Neural progenitor cell (in vitro differentiated cells): ENCODE results near the gene CDC42BPA. TPM values are rescaled to one million over a fixed set of nuclear protein-coding genes. Genes with fewer than 3 reads are reported as not detected.

ENCODE experiments used
- DNase-seq: peaks from one replicate; pipeline ENCODE4 v3.0.0-alpha.2; 2016; ENCODE audit warnings: low spot score
- H2AFZ ChIP-seq: fragments of 200-600 bp; sonication (generic); replicated peaks from 2 replicates; pipeline ENCODE4 v1.6.1; 2016; ENCODE audit warnings: antibody characterized with exemption
- H3F3A ChIP-seq: fragments of 200-600 bp; sonication (generic); 2 replicates; pipeline ENCODE4 v1.6.1; 2016; ENCODE audit warnings: antibody characterized with exemption, low read depth
- H3K27ac ChIP-seq: fragments of 200-600 bp; sonication (generic); 2 replicates; pipeline ENCODE4 v1.5.1; 2016; ENCODE audit warnings: mild to moderate bottlenecking
- H3K27me3 ChIP-seq: fragments of 200-600 bp; sonication (generic); 2 replicates; pipeline ENCODE4 v1.6.1; 2016; ENCODE audit warnings: mild to moderate bottlenecking, moderate library complexity
- H3K36me3 ChIP-seq: fragments of 200-600 bp; sonication (generic); 2 replicates; pipeline ENCODE4 v1.5.1; 2016
- H3K4me1 ChIP-seq: fragments of 200-600 bp; sonication (generic); 2 replicates; pipeline ENCODE4 v1.6.1; 2016; ENCODE audit warnings: mixed run types
- H3K4me2 ChIP-seq: fragments of 200-600 bp; sonication (generic); 2 replicates; pipeline ENCODE4 v1.6.1; 2016
- H3K4me3 ChIP-seq: fragments of 200-600 bp; sonication (generic); 2 replicates; pipeline ENCODE4 v1.5.1; 2016
- H3K79me2 ChIP-seq: fragments of 200-600 bp; sonication (generic); 2 replicates; pipeline ENCODE4 v1.6.1; 2016; ENCODE audit warnings: low read depth
- H3K9ac ChIP-seq: fragments of 200-600 bp; sonication (generic); 2 replicates; pipeline ENCODE4 v1.6.1; 2016
- H3K9me3 ChIP-seq: fragments of 200-600 bp; sonication (generic); 2 replicates; pipeline ENCODE4 v1.5.1; 2016; ENCODE audit warnings: low read depth
- H4K20me1 ChIP-seq: fragments of 200-600 bp; sonication (generic); 2 replicates; pipeline ENCODE4 v1.6.1; 2016; ENCODE audit warnings: low read depth
- H3K27ac Mint-ChIP-seq: 3 replicates; pipeline ENCODE4 v1.8.0; 2021; ENCODE audit warnings: mixed read lengths
- H3K27me3 Mint-ChIP-seq: 2 replicates; pipeline ENCODE4 v1.8.0; 2022; ENCODE audit warnings: low read depth, mild to moderate bottlenecking, inconsistent platforms, moderate library complexity, mixed read lengths; ENCODE audit not compliant: insufficient read depth
- H3K36me3 Mint-ChIP-seq: 3 replicates; pipeline ENCODE4 v1.8.0; 2021; ENCODE audit warnings: mixed read lengths
- H3K4me1 Mint-ChIP-seq: 3 replicates; pipeline ENCODE4 v1.8.0; 2021; ENCODE audit warnings: mixed read lengths
- H3K4me3 Mint-ChIP-seq: 3 replicates; pipeline ENCODE4 v1.8.0; 2021; ENCODE audit warnings: mild to moderate bottlenecking, moderate library complexity, mixed read lengths
- H3K9me3 Mint-ChIP-seq: 3 replicates; pipeline ENCODE4 v1.8.0; 2020; ENCODE audit warnings: mixed read lengths
- EZH2 ChIP-seq: fragments of 200-600 bp; sonication (generic); IDR thresholded peaks from 2 replicates; pipeline ENCODE4 v1.6.1; 2017; ENCODE audit warnings: antibody characterized with exemption, mild to moderate bottlenecking, moderate library complexity
- EZH2phosphoT487 ChIP-seq: fragments of 200-600 bp; sonication (generic); IDR thresholded peaks from 2 replicates; pipeline ENCODE4 v1.6.1; 2017; ENCODE audit warnings: antibody characterized with exemption
- total RNA-seq: library from RNA; depleted of rRNA; stranded (reverse); fragments of >200 nt; gene quantifications from 2 replicates; pipeline ENCODE4 v1.2.3, GENCODE V29; 2015; ENCODE audit warnings: low replicate concordance
- TF ChIP-seq, protein P1 (sequence below): fragments of 200-600 bp; sonication (generic); IDR thresholded peaks from 2 replicates; pipeline ENCODE4 v1.5.1; 2017; ENCODE audit warnings: antibody characterized with exemption, mild to moderate bottlenecking

Gene CDC42BPA
- total RNA-seq, 1 donor from 2014 or later: 54.7 TPM

DNA sequence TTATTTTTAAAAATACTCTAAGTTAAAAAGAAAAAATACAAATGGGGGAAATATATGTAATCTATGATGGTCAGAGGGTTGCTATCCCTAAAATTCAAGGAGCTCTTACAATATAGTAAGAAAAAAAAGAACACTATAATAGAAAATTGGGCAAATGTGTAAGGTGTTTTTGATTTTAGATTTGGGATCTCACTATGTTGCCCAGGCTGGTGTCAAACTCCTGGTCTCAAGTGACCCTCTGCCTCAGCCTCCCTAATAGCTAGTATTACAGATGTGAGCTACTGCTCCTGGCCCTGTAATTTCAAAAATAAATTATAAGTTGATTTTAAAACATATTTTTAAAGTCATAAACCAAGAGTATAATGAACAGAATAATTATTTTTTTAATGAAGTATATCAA, 45.9 kb downstream of the CDC42BPA start:
- Histone ChIP-seq H3K9me3 (peaks cover 5% of the 10 kb centered on the region), H4K20me1 (peaks cover 17% of the 10 kb centered on the region), H3K27me3 (no peaks in the 10 kb centered on the region), H3K4me3 (no peak overlapping the region), H2AFZ (no peak overlapping the region), H3K79me2 (peaks cover 74% of the 10 kb centered on the region), H3K4me2 (no peak overlapping the region), H3K4me1 (no peaks in the 10 kb centered on the region), H3K36me3 (no peaks in the 10 kb centered on the region), H3F3A (no peaks in the 10 kb centered on the region), H3K9ac (no peak overlapping the region), H3K27ac (no peak overlapping the region)
- Mint-ChIP-seq H3K27ac (no peak overlapping the region), H3K36me3 (peaks cover 13% of the 10 kb centered on the region), H3K27me3 (no peaks in the 10 kb centered on the region), H3K4me1 (no peaks in the 10 kb centered on the region), H3K4me3 (no peak overlapping the region), H3K9me3 (peaks cover 24% of the 10 kb centered on the region)
- DNase-seq: no peak
- TF ChIP-seq EZH2phosphoT487 (no peak), EZH2 (no peak)
- TF ChIP-seq, protein P1, sequence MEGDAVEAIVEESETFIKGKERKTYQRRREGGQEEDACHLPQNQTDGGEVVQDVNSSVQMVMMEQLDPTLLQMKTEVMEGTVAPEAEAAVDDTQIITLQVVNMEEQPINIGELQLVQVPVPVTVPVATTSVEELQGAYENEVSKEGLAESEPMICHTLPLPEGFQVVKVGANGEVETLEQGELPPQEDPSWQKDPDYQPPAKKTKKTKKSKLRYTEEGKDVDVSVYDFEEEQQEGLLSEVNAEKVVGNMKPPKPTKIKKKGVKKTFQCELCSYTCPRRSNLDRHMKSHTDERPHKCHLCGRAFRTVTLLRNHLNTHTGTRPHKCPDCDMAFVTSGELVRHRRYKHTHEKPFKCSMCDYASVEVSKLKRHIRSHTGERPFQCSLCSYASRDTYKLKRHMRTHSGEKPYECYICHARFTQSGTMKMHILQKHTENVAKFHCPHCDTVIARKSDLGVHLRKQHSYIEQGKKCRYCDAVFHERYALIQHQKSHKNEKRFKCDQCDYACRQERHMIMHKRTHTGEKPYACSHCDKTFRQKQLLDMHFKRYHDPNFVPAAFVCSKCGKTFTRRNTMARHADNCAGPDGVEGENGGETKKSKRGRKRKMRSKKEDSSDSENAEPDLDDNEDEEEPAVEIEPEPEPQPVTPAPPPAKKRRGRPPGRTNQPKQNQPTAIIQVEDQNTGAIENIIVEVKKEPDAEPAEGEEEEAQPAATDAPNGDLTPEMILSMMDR: no peak

DNA sequence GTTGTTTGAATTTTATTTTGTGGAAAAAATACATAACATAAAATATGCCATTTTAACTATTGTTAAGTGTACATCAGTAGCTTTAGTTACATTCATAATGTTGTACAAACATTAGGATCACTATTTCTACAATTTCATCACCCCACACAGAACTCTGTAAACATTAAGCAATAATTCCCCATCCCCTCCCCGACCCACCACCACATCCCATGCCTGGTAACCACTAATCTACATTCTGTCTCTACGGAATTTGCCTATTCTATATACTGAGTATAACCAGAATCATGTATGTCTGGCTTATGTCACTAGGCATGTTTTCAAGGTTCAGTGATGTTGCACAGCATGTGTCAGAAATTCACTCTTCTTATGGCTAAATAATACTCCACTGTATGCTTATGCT, 47.7 kb downstream of the CDC42BPA start:
- H3K36me3 ChIP-seq: no peaks in the 10 kb centered on the region
- H3K9me3 Mint-ChIP-seq: peaks cover 15% of the 10 kb centered on the region

DNA sequence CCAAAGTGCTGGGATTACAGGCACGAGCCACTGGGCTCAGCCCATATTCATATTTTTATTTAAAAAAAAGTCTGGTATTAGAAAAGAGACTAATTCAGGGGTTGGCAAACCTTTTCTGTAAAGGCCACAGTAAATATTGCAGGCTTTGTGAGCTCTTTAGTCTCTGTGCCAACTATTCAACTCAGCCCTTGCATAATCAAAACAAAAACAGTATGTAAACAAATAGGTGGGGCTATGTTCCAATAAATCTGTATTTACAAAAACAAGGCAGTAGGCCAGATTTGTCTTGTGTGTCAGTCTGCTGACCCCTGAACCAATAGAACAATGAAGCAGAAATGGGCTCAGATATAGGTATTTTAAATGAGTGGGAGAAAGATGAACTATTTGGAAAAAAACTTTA, 49.3 kb downstream of the CDC42BPA start:
- Histone ChIP-seq H3K9me3 (no peaks in the 10 kb centered on the region), H3K4me3 (no peak overlapping the region), H3K9ac (no peak overlapping the region), H3K27me3 (no peaks in the 10 kb centered on the region), H3F3A (no peaks in the 10 kb centered on the region), H3K4me2 (no peak overlapping the region), H2AFZ (no peak overlapping the region), H3K79me2 (peaks cover 79% of the 10 kb centered on the region), H3K27ac (no peak overlapping the region), H4K20me1 (peaks cover 17% of the 10 kb centered on the region), H3K36me3 (no peaks in the 10 kb centered on the region), H3K4me1 (no peaks in the 10 kb centered on the region)
- no peaks in the 10 kb centered on the region for H3K4me1 Mint-ChIP-seq
- H3K27me3 Mint-ChIP-seq: peaks cover 2% of the 10 kb centered on the region
- peaks cover 4% of the 10 kb centered on the region for H3K9me3 Mint-ChIP-seq
- no peak overlapping the region for H3K27ac Mint-ChIP-seq
- TF ChIP-seq EZH2: no peak
- TF ChIP-seq EZH2phosphoT487: no peak
- TF ChIP-seq, protein P1: no peak
- peaks cover 3% of the 10 kb centered on the region for H3K36me3 Mint-ChIP-seq
- DNase-seq: no peak
- no peak overlapping the region for H3K4me3 Mint-ChIP-seq

More for the DNA sequence above, 47.7 kb downstream of the CDC42BPA start:
- Histone ChIP-seq H3K4me3 (no peak overlapping the region), H3K4me2 (no peak overlapping the region), H4K20me1 (peaks cover 17% of the 10 kb centered on the region), H3K27ac (no peak overlapping the region), H3K79me2 (peaks cover 92% of the 10 kb centered on the region), H3F3A (no peaks in the 10 kb centered on the region), H2AFZ (no peak overlapping the region), H3K27me3 (no peaks in the 10 kb centered on the region), H3K9ac (no peak overlapping the region), H3K4me1 (no peaks in the 10 kb centered on the region), H3K9me3 (peaks cover 5% of the 10 kb centered on the region)
- no peak overlapping the region for H3K27ac Mint-ChIP-seq
- H3K36me3 Mint-ChIP-seq: peaks cover 11% of the 10 kb centered on the region
- H3K4me1 Mint-ChIP-seq: no peaks in the 10 kb centered on the region
- DNase-seq: no peak
- no peak for TF ChIP-seq EZH2phosphoT487
- no peak for TF ChIP-seq EZH2
- TF ChIP-seq, protein P1: no peak
- no peak overlapping the region for H3K4me3 Mint-ChIP-seq
- no peaks in the 10 kb centered on the region for H3K27me3 Mint-ChIP-seq

DNA sequence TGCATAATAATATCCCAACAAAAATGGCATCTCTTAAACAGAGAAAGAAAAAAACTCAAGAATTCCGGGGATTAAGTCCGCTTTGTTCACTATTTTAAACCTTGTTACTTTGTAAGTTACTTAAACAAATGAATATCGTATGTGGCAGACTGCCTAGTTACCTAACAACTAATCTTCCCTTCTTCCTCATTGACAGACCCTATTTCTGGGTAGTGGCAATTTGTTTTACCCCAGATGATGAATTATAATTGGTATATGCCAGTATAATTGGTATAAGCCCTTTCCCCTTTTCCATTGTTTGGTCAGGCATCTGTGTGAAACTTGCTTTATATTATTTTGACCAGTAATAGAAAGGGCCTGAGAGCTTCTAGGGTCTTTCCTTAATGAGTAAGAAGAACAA, 52.4 kb downstream of the CDC42BPA start:
- Histone ChIP-seq H4K20me1 (peaks cover 6% of the 10 kb centered on the region), H3K27ac (no peak overlapping the region)

More for the DNA sequence above, 52.4 kb downstream of the CDC42BPA start:
- Histone ChIP-seq H3K9me3 (no peaks in the 10 kb centered on the region), H3K4me1 (no peaks in the 10 kb centered on the region), H3K79me2 (peaks cover 69% of the 10 kb centered on the region), H3F3A (no peaks in the 10 kb centered on the region), H3K36me3 (no peaks in the 10 kb centered on the region), H2AFZ (no peak overlapping the region), H3K9ac (no peak overlapping the region), H3K4me3 (no peak overlapping the region), H3K27me3 (no peaks in the 10 kb centered on the region), H3K4me2 (no peak overlapping the region)
- no peaks in the 10 kb centered on the region for H3K9me3 Mint-ChIP-seq
- no peak for DNase-seq
- H3K4me3 Mint-ChIP-seq: no peak overlapping the region
- no peaks in the 10 kb centered on the region for H3K4me1 Mint-ChIP-seq
- H3K27me3 Mint-ChIP-seq: peaks cover 2% of the 10 kb centered on the region
- TF ChIP-seq EZH2 (no peak), EZH2phosphoT487 (no peak)
- TF ChIP-seq, protein P1: no peak
- H3K27ac Mint-ChIP-seq: no peak overlapping the region
- no peaks in the 10 kb centered on the region for H3K36me3 Mint-ChIP-seq
